Peyer's patch (tissue), 4 donors: ENCODE results near the gene CTSL.

Experiments
- CTCF ChIP-seq, 6 experiments: fragments of 450-650 bp in 4 of 6; fragments of 200-600 bp in 2 of 6; sonication (generic) in 1 of 6; IDR thresholded peaks; one replicate each; pipeline ENCODE4 v1.5.1; 2017 to 2019; ENCODE audit warnings: antibody characterized with exemption in 6 of 6, mild to moderate bottlenecking in 3 of 6, moderate library complexity in 1 of 6
- POLR2A ChIP-seq, 2 donors: fragments of 450-650 bp; IDR thresholded peaks; one replicate each; pipeline ENCODE4 v1.5.1; 2017; ENCODE audit warnings: antibody characterized with exemption in 2 of 2, mild to moderate bottlenecking in 2 of 2, moderate library complexity in 2 of 2

- TF ChIP-seq CTCF (IDR thresholded peaks at IDR 0.05) = no peak
- TF ChIP-seq POLR2A (IDR thresholded peaks at IDR 0.05) = no peak
These were observed 23.9 kb upstream of the CTSL start for GRCh38 chr9:87701931-87702421.
